HepG2 (cell line): ENCODE data around the gene CFD. TPM values are rescaled to one million over a fixed set of nuclear protein-coding genes. Genes with fewer than 3 reads are reported as not detected.

Experiments
- ATAC-seq: fragments of 200-7000 bp; cut with Tn5 transposase; 3 replicates; pipeline ENCODE4 v1.9.1; 2020; ENCODE audit warnings: mild to moderate bottlenecking, moderate library complexity
- BruUV-seq: library from RNA; stranded (reverse); fragments of 400-500 nt; replicated peaks from 2 replicates; lab custom pipeline; 2021; lab: Mats Ljungman, UMichigan
- CTCF ChIA-PET: fragments of 300-600 bp; formaldehyde crosslinking; extraction: SDS; loops from one replicate; lab custom pipeline; 2021; ENCODE audit warnings: low total read pairs, inconsistent platforms, low intra/inter-chr PET ratio; lab: Yijun Ruan, JAX
- POLR2A ChIA-PET: fragments of 350-600 bp; sonication (Branson Sonifier 250); formaldehyde crosslinking; loops from one replicate; lab custom pipeline; 2020; ENCODE audit warnings: antibody characterized with exemption, inconsistent platforms; lab: Yijun Ruan, JAX
- DNase-seq: peaks from one replicate; pipeline ENCODE4 v3.0.0-alpha.2; 2015; ENCODE audit warnings: low spot score
- FAIRE-seq: peaks from 3 replicates; lab custom pipeline; 2011; peaks lifted over from hg19 to GRCh38; lab: Jason Lieb, UNC
- H2AFZ ChIP-seq: one replicate; pipeline ENCODE4 v1.6.1; 2011; ENCODE audit warnings: low read length, inconsistent platforms
- H3K27ac ChIP-seq: fragments of 300-600 bp; 3 replicates; pipeline ENCODE4 v1.8.0; 2011; ENCODE audit warnings: mixed run types, mild to moderate bottlenecking, mixed read lengths, low read length, inconsistent platforms; ENCODE audit not compliant: insufficient read depth; ENCODE audit errors: extremely low read length
- H3K27me3 ChIP-seq, 2 experiments: fragments of 200-600 bp in 1 of 2; 2 replicates in 1 of 2; 3 replicates in 1 of 2; pipeline versions ENCODE4 v1.6.0 to v1.8.0; 2011; ENCODE audit warnings: low read length in 2 of 2, mild to moderate bottlenecking in 2 of 2, moderate library complexity in 2 of 2, inconsistent platforms in 1 of 2; ENCODE audit not compliant: insufficient read depth in 2 of 2, control insufficient read depth in 1 of 2
- H3K36me3 ChIP-seq, 2 experiments: fragments of 200-600 bp in 1 of 2; replicated peaks in 1 of 2; 2 replicates in 1 of 2; 3 replicates in 1 of 2; pipeline versions ENCODE4 v1.5.1 to v1.8.0; 2011; ENCODE audit warnings: low read length in 2 of 2, inconsistent platforms in 1 of 2; ENCODE audit not compliant: insufficient read depth in 2 of 2, control insufficient read depth in 1 of 2
- H3K4me1 ChIP-seq: 2 replicates; pipeline ENCODE4 v1.5.1; 2012; ENCODE audit warnings: low read length, inconsistent platforms; ENCODE audit not compliant: insufficient read depth
- H3K4me2 ChIP-seq: 2 replicates; pipeline ENCODE4 v1.6.0; 2011; ENCODE audit warnings: low read depth, low read length, inconsistent platforms
- H3K4me3 ChIP-seq, 3 experiments: fragments of 200-600 bp in 1 of 3; sonication (generic), shearing (Covaris generic) in 1 of 3; replicated peaks in 1 of 3; 2 replicates each; pipeline ENCODE4 v1.5.1; 2011 to 2016; ENCODE audit warnings: low read length in 3 of 3, inconsistent platforms in 2 of 3, low read depth in 2 of 3, mild to moderate bottlenecking in 2 of 3, control low read depth in 1 of 3, mixed read lengths in 1 of 3; ENCODE audit not compliant: insufficient read depth in 1 of 3
- H3K79me2 ChIP-seq: one replicate; pipeline ENCODE4 v1.6.1; 2011; ENCODE audit warnings: low read length, inconsistent platforms; ENCODE audit not compliant: insufficient read depth
- H3K9ac ChIP-seq: 2 replicates; pipeline ENCODE4 v1.6.0; 2011; ENCODE audit warnings: mild to moderate bottlenecking, low read depth, low read length, inconsistent platforms; ENCODE audit not compliant: insufficient read depth
- H3K9me3 ChIP-seq: 2 replicates; pipeline ENCODE4 v1.5.1; 2012; ENCODE audit warnings: mild to moderate bottlenecking, low read length
- H4K20me1 ChIP-seq: 2 replicates; pipeline ENCODE4 v1.6.0; 2011; ENCODE audit warnings: inconsistent platforms, mild to moderate bottlenecking, low read length, moderate library complexity; ENCODE audit not compliant: insufficient read depth
- AGO1 ChIP-seq: fragments of 200-400 bp; formaldehyde crosslinking; IDR thresholded peaks from 2 replicates; pipeline ENCODE4 v1.6.1; 2017; ENCODE audit warnings: mild to moderate bottlenecking, low read depth, low read length, moderate library complexity; ENCODE audit not compliant: poor library complexity, severe bottlenecking
- RAD21 ChIP-seq: fragments of 450-650 bp; formaldehyde crosslinking; IDR thresholded peaks from 2 replicates; pipeline ENCODE4 v1.5.0; 2020; ENCODE audit warnings: mild to moderate bottlenecking
- SAFB2 ChIP-seq: sonication (generic); formaldehyde crosslinking; IDR thresholded peaks from 2 replicates; pipeline ENCODE4 v1.5.1; 2020; ENCODE audit warnings: missing genetic modification reagents, low read depth, mild to moderate bottlenecking, borderline replicate concordance
- ZC3H4 ChIP-seq: sonication (generic); formaldehyde crosslinking; IDR thresholded peaks from 2 replicates; pipeline ENCODE4 v1.4.0; 2020; ENCODE audit warnings: missing genetic modification reagents, borderline replicate concordance
- WGBS: methylation state at CpG from one replicate; pipeline ENCODE4 v1.1.6; 2017; ENCODE audit warnings: low lambda C conversion rate; 5-methylcytosine and 5-hydroxymethylcytosine counted together
- in situ Hi-C: cut with HindIII; loops from 2 replicates; pipeline ENCODE4 v1.10.0; 2017; ENCODE audit warnings: low pct_unique_long_range_greater_than_20kb; ENCODE audit not compliant: extremely low pct_ligation_motif_present
- intact Hi-C: fragments of 100-400 bp; cut with micrococcal nuclease; formaldehyde crosslinking; loops from one replicate; pipeline ENCODE4 v1.10.0; 2022; ENCODE audit not compliant: unreplicated experiment
- polyA plus RNA-seq, 8 experiments: library from polyadenylated mRNA; depleted of rRNA in 3 of 8; stranded (reverse) in 7 of 8; unstranded in 1 of 8; fragments of >200 nt; fragmentation: Illumina TruSeq in 4 of 8; extraction: Trizol in 4 of 8; gene quantifications; 2 replicates each; pipeline versions ENCODE4 v1.2.1 to v1.2.3, GENCODE V29; 2011 to 2016; ENCODE audit warnings: low read depth in 4 of 8, missing spikeins in 1 of 8, mixed read lengths in 1 of 8; ENCODE audit not compliant: insufficient read depth in 1 of 8
- total RNA-seq, 5 experiments: library from RNA; depleted of rRNA; stranded (reverse); fragments of >200 nt; fragmentation: Illumina TruSeq; extraction: Trizol; gene quantifications; 2 replicates each; pipeline ENCODE4 v1.2.3, GENCODE V29; 2016; ENCODE audit warnings: low read depth in 1 of 5
- TF ChIP-seq, protein P1 (sequence below): IDR thresholded peaks from 2 replicates; pipeline ENCODE4 v1.6.1; 2016; ENCODE audit warnings: low read depth, control low read depth
- TF ChIP-seq, protein P2 (sequence below): sonication (generic); formaldehyde crosslinking; IDR thresholded peaks from 2 replicates; pipeline ENCODE4 v1.5.0; 2020; ENCODE audit warnings: mild to moderate bottlenecking, missing genetic modification reagents

Gene CFD
- total and polyA plus RNA-seq, 2 of the 13 experiments (the other 11 are each of a cell fraction or from before 2014, with no cell fraction given), result 2.3 to 4.6 TPM

DNA sequence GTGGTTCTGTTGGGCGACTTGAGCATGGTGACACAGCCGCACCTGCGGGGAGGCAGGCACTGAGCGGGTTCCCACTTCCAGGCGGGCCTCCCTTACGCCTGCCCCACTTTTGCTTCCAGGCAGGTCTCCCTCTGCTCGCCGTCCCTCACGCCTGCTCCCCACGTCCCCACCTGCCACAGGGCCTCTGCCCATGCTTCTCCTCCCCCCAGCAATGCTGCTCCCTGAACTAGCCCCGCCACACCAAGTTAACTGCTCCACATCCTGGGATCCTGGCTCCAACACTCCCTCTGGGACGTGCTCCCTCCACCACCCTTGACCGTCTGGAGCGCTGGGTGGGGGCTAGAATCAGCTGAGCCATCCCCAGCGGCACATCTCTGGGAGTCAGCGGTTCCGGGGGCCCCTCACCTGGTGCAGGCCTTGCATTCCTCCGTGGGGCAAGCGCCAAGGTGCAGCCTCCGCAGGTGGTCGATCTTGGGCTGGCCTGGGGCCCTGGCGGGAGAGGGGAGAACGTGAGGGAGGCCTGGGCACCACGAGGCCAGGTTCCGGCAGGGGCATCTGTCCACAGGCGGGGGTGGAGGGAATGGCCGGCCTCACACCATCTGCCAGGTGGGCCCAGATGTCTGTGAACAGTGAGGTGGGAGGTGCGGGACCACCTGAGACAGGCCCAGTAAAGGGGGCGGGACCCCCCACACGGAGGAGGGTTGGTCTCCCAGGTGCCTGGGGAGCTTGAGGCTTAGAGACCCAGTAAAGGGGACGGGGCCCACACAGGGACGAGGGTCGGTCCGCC is 9.2 kb downstream of the CFD start (continued):
- TF ChIP-seq SAFB2 (CRISPR knock-in tag), result no peak
- TF ChIP-seq, protein P1, sequence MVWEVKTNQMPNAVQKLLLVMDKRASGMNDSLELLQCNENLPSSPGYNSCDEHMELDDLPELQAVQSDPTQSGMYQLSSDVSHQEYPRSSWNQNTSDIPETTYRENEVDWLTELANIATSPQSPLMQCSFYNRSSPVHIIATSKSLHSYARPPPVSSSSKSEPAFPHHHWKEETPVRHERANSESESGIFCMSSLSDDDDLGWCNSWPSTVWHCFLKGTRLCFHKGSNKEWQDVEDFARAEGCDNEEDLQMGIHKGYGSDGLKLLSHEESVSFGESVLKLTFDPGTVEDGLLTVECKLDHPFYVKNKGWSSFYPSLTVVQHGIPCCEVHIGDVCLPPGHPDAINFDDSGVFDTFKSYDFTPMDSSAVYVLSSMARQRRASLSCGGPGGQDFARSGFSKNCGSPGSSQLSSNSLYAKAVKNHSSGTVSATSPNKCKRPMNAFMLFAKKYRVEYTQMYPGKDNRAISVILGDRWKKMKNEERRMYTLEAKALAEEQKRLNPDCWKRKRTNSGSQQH (CRISPR knock-in tag), result no peak
- no peak for TF ChIP-seq ZC3H4 (CRISPR knock-in tag)
- TF ChIP-seq, protein P2, sequence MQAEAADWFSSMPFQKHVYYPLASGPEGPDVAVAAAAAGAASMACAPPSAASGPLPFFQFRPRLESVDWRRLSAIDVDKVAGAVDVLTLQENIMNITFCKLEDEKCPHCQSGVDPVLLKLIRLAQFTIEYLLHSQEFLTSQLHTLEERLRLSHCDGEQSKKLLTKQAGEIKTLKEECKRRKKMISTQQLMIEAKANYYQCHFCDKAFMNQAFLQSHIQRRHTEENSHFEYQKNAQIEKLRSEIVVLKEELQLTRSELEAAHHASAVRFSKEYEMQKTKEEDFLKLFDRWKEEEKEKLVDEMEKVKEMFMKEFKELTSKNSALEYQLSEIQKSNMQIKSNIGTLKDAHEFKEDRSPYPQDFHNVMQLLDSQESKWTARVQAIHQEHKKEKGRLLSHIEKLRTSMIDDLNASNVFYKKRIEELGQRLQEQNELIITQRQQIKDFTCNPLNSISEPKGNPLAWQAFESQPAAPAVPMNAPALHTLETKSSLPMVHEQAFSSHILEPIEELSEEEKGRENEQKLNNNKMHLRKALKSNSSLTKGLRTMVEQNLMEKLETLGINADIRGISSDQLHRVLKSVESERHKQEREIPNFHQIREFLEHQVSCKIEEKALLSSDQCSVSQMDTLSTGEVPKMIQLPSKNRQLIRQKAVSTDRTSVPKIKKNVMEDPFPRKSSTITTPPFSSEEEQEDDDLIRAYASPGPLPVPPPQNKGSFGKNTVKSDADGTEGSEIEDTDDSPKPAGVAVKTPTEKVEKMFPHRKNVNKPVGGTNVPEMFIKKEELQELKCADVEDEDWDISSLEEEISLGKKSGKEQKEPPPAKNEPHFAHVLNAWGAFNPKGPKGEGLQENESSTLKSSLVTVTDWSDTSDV (CRISPR knock-in tag), result no peak

DNA sequence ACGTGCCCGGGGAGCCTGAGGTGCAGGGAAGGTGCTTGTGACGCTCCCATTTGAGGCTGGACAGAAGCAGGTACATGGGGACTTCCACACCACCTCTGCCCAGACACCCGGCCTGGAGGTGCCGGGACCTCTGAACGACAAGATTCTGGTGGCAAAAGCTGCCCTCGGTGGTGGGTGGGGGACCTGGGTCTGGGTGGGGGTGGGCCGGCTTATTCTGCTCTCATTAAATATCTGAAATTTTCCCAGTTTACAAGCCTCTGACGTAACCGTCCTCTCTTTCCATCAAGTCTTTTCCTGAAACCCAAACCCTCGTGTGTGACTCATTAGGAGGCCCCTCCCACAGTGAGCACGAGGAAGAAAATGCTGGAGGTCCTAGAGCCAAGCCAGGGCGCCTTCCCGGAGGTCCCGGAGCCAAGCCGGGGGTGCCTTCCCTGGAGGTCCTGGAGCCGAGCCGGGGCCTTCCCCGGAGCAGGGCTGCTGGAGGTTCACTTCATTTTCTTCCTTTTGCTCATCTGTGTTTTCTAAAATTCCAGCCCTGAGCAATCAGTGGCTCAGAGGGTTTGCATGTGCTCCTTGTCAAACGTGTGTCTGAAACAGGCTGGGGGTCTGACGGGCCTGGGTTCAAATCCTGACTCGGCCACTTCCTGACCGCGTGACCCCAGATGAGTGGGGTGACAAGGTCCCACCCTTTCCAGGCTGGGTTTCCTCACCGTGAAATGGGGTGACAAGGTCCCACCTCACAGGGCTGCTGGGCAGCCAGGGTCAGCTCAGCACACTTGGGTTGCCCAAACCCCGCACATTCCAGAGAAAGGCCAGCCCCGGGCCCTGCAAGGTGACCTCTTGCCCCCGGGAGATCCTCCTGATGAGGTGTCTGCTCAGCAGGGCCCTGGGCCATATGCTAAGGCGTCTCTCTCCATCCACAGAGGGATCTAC is 10.0 kb downstream of the CFD start:
- Histone ChIP-seq H3K4me1 (no peaks in the 10 kb centered on the region), H3K4me2 (no peak overlapping the region), H4K20me1 (no peaks in the 10 kb centered on the region), H3K36me3 (peaks cover 3 to 12% of the 10 kb centered on the region in 2 experiments; a peak in 2 of 5 replicates), H2AFZ (no peak overlapping the region), H3K27ac (no peak overlapping the region), H3K9me3 (no peaks in the 10 kb centered on the region)
- intact Hi-C loops, result no loop called here
- peak; percentile 55 for TF ChIP-seq AGO1
- no peak for TF ChIP-seq RAD21
- TF ChIP-seq, all 625 proteins: peak for 1
- no peak for DNase-seq
- BruUV-seq, result no TSS peak
- whole genome bisulfite sequencing, result 88% methylated on average over 22 of the region's 29 CpGs
- H3K27me3 ChIP-seq, result no peaks in the 10 kb centered on the region
- no peak overlapping the region for H3K4me3 ChIP-seq
- in situ Hi-C loops, result loop anchor here (10.0 kb wide), 1 partner anchor 115 kb away; the partner anchor contains the start of gene WDR18
- H3K79me2 ChIP-seq, result no peaks in the 10 kb centered on the region
- no peak for FAIRE-seq
- H3K9ac ChIP-seq, result no peak overlapping the region
- no peak for ATAC-seq
- CTCF ChIA-PET, result no interaction called here
- POLR2A ChIA-PET, result no interaction called here
